B cell (primary cell): ENCODE measurements around the gene NRP1. TPM values are rescaled to one million over a fixed set of nuclear protein-coding genes. Genes with fewer than 3 reads are reported as not detected.

ENCODE experiments used
- ATAC-seq: fragments of 200-7000 bp; cut with Tn5 transposase; one replicate; pipeline ENCODE4 v1.10.0; 2021; ENCODE audit warnings: low read depth, mild to moderate bottlenecking, moderate number of reproducible peaks, moderate library complexity
- CTCF ChIA-PET: fragments of 350-600 bp; sonication (Branson Sonifier 250); formaldehyde crosslinking; loops from one replicate; lab custom pipeline; 2021; ENCODE audit warnings: antibody characterized with exemption, inconsistent platforms; lab: Charles Lee
- POLR2A ChIA-PET: fragments of 350-600 bp; sonication (Branson Sonifier 250); formaldehyde crosslinking; loops from one replicate; lab custom pipeline; 2021; ENCODE audit warnings: antibody characterized with exemption; lab: Charles Lee
- DNase-seq: peaks from one replicate; pipeline ENCODE4 v3.0.0; 2013
- H2AFZ ChIP-seq: 2 replicates; pipeline ENCODE4 v1.6.1; 2012; ENCODE audit warnings: mild to moderate bottlenecking, low read depth, low read length; ENCODE audit not compliant: insufficient read depth, poor library complexity, severe bottlenecking
- H3K27ac ChIP-seq, 2 donors: 1 replicate in 1 of 2; 2 replicates in 1 of 2; pipeline ENCODE4 v1.5.1; 2012 to 2013; ENCODE audit warnings: low read length in 2 of 2, mild to moderate bottlenecking in 2 of 2, moderate library complexity in 1 of 2
- H3K27me3 ChIP-seq, 4 experiments: fragments of 200-600 bp in 1 of 4; sonication (generic) in 1 of 4; replicated peaks in 1 of 4; 1 replicate in 2 of 4; 2 replicates in 2 of 4; pipeline versions ENCODE4 v1.6.1 to v1.7.0; 2013 to 2016; ENCODE audit warnings: low read length in 3 of 4, mild to moderate bottlenecking in 2 of 4, mixed read lengths in 1 of 4, moderate library complexity in 1 of 4; ENCODE audit not compliant: insufficient read depth in 4 of 4, control insufficient read depth in 3 of 4; ENCODE audit errors: control extremely low read depth in 1 of 4
- H3K36me3 ChIP-seq, 2 experiments: replicated peaks in 1 of 2; 1 replicate in 1 of 2; 2 replicates in 1 of 2; pipeline versions ENCODE4 v1.6.1 to v1.7.1; 2013; ENCODE audit warnings: low read length in 1 of 2; ENCODE audit not compliant: insufficient read depth in 2 of 2, control insufficient read depth in 1 of 2; ENCODE audit errors: control extremely low read depth in 1 of 2, extremely low read depth in 1 of 2
- H3K4me1 ChIP-seq, 2 donors: fragments of 200-600 bp in 1 of 2; sonication (generic) in 1 of 2; 1 replicate in 1 of 2; 2 replicates in 1 of 2; pipeline versions ENCODE4 v1.5.1 to v1.6.1; 2013 to 2017; ENCODE audit warnings: low read length in 2 of 2; ENCODE audit not compliant: control insufficient read depth in 2 of 2, insufficient read depth in 2 of 2
- H3K4me2 ChIP-seq: replicated peaks from 2 replicates; pipeline ENCODE3; 2012; ENCODE audit warnings: mild to moderate bottlenecking, low read depth, low read length; ENCODE audit not compliant: poor library complexity, severe bottlenecking
- H3K4me3 ChIP-seq, 5 experiments: fragments of 200-600 bp in 1 of 5; sonication (generic) in 1 of 5; 1 replicate in 3 of 5; 2 replicates in 2 of 5; pipeline versions ENCODE4 v1.5.1 to v1.7.0; 2011 to 2016; ENCODE audit warnings: low read length in 4 of 5, mild to moderate bottlenecking in 4 of 5, low read depth in 2 of 5, control low read depth in 1 of 5, moderate library complexity in 1 of 5; ENCODE audit not compliant: insufficient read depth in 1 of 5; ENCODE audit errors: control extremely low read depth in 1 of 5, extremely low read depth in 1 of 5
- H3K79me2 ChIP-seq: fragments of 200-600 bp; sonication (generic); one replicate; pipeline ENCODE4 v1.6.0; 2016; ENCODE audit warnings: low read length; ENCODE audit not compliant: control insufficient read depth, insufficient read depth
- H3K9ac ChIP-seq: fragments of 200-600 bp; sonication (generic); 2 replicates; pipeline ENCODE4 v1.6.1; 2017; ENCODE audit warnings: mild to moderate bottlenecking, low read length, moderate library complexity
- H3K9me3 ChIP-seq, 3 donors: one replicate each; pipeline versions ENCODE4 v1.6.1 to v1.7.1; 2013; ENCODE audit warnings: low read length in 2 of 3; ENCODE audit not compliant: control insufficient read depth in 2 of 3, insufficient read depth in 1 of 3; ENCODE audit errors: control extremely low read depth in 1 of 3
- H4K20me1 ChIP-seq: 2 replicates; pipeline ENCODE4 v1.6.0; 2012; ENCODE audit warnings: mild to moderate bottlenecking, low read length; ENCODE audit not compliant: insufficient read depth, control insufficient read depth, poor library complexity, severe bottlenecking
- H3K27ac Mint-ChIP-seq: one replicate; pipeline ENCODE4 v1.8.0; 2021; ENCODE audit warnings: mixed read lengths
- H3K27me3 Mint-ChIP-seq: one replicate; pipeline ENCODE4 v1.8.0; 2021; ENCODE audit warnings: mixed read lengths
- H3K4me1 Mint-ChIP-seq: one replicate; pipeline ENCODE4 v1.8.0; 2021; ENCODE audit warnings: mixed read lengths
- H3K4me3 Mint-ChIP-seq: one replicate; pipeline ENCODE4 v1.8.0; 2021; ENCODE audit warnings: mixed read lengths
- H3K9me3 Mint-ChIP-seq: one replicate; pipeline ENCODE4 v1.8.0; 2022; ENCODE audit warnings: mixed read lengths; ENCODE audit not compliant: insufficient read depth
- CTCF ChIP-seq: fragments of 200-600 bp; IDR thresholded peaks from one replicate; pipeline ENCODE4 v1.8.0; 2022; ENCODE audit warnings: antibody characterized with exemption, mild to moderate bottlenecking
- EZH2 ChIP-seq: IDR thresholded peaks from 2 replicates; pipeline ENCODE4 v1.6.1; 2012; ENCODE audit warnings: borderline replicate concordance, low read depth, mild to moderate bottlenecking, moderate library complexity, low read length; ENCODE audit not compliant: insufficient read depth, poor library complexity, severe bottlenecking
- WGBS: methylation state at CpG from one replicate; pipeline ENCODE4 v1.1.5; 2013; ENCODE audit warnings: missing lambda C conversion rate; ENCODE audit not compliant: insufficient coverage; 5-methylcytosine and 5-hydroxymethylcytosine counted together
- intact Hi-C: fragments of 100-400 bp; cut with micrococcal nuclease; formaldehyde crosslinking; loops from one replicate; pipeline ENCODE4 v1.10.0; 2022
- polyA plus RNA-seq: library from polyadenylated mRNA; depleted of rRNA; stranded (reverse); fragments of >200 nt; gene quantifications from 2 replicates; pipeline ENCODE4 v1.2.3, GENCODE V29; 2012
- total RNA-seq, 2 donors: library from RNA; stranded (reverse); fragments of 120-200 nt in 1 of 2; gene quantifications; 1 replicate in 1 of 2; 2 replicates in 1 of 2; pipeline versions ENCODE4 v1.2.3 to v1.2.4, GENCODE V29; 2013 to 2022

The NRP1 gene
- total and polyA plus RNA-seq, 2 donors (not counting 1 experiment from before 2014, with no cell fraction given) = 0.34 TPM; not detected in 1

- Histone ChIP-seq H3K9me3 (peaks cover 0 to 3% (median 0%) of the 10 kb centered on the region in 3 donors), H3K79me2 (no peaks in the 10 kb centered on the region), H3K4me3 (no peak overlapping the region), H2AFZ (no peak overlapping the region), H3K4me1 (no peaks in the 10 kb centered on the region), H3K36me3 (no peaks in the 10 kb centered on the region), H3K9ac (no peak overlapping the region), H3K27ac (no peak overlapping the region), H3K27me3 (peaks cover 0 to 4% (median 1%) of the 10 kb centered on the region in 4 experiments), H4K20me1 (no peaks in the 10 kb centered on the region), H3K4me2 (no peak overlapping the region)
- CTCF ChIA-PET = no interaction called here
- no CpG with 5 or more reads among the region's 3 CpGs for WGBS
- Mint-ChIP-seq H3K9me3 (no peaks in the 10 kb centered on the region), H3K27me3 (peaks cover 24% of the 10 kb centered on the region), H3K27ac (no peak overlapping the region), H3K4me3 (no peak overlapping the region), H3K4me1 (no peaks in the 10 kb centered on the region)
- POLR2A ChIA-PET = no interaction called here
- no peak for TF ChIP-seq CTCF
- intact Hi-C loops = no loop called here
- DNase-seq (no peak), ATAC-seq (no peak)
Measured at GRCh38 chr10:33178026-33178755, 156.3 kb downstream of the NRP1 start.

- H4K20me1 ChIP-seq = no peaks in the 10 kb centered on the region
- H3K4me1 ChIP-seq = no peaks in the 10 kb centered on the region
- H3K27me3 Mint-ChIP-seq = peaks cover 33% of the 10 kb centered on the region
- no peaks in the 10 kb centered on the region for H3K4me1 Mint-ChIP-seq
- H3K79me2 ChIP-seq = no peaks in the 10 kb centered on the region
- no peak for TF ChIP-seq CTCF
- TF ChIP-seq EZH2 = no peak
- ATAC-seq (no peak), DNase-seq (no peak)
- no peak overlapping the region for H3K27ac Mint-ChIP-seq
- ChIA-PET POLR2A (no interaction called here), CTCF (interaction anchor here (0.6 kb wide), 1 partner anchor 21 kb away, joined by 3 read pairs; no protein-coding TSS in a partner anchor)
- peaks cover 0 to 4% (median 0%) of the 10 kb centered on the region in 3 donors for H3K9me3 ChIP-seq
- H2AFZ ChIP-seq = no peak overlapping the region
- H3K4me3 Mint-ChIP-seq = no peak overlapping the region
- WGBS = 88% methylated on average over 2 of the region's 2 CpGs
- H3K4me3 ChIP-seq = no peak overlapping the region
- H3K27ac ChIP-seq = no peak overlapping the region
- no peaks in the 10 kb centered on the region for H3K36me3 ChIP-seq
- no peak overlapping the region for H3K4me2 ChIP-seq
- H3K9ac ChIP-seq = no peak overlapping the region
- no peaks in the 10 kb centered on the region for H3K9me3 Mint-ChIP-seq
- H3K27me3 ChIP-seq = peaks cover 0 to 7% (median 1%) of the 10 kb centered on the region in 4 experiments
- intact Hi-C loops = no loop called here
Measured at GRCh38 chr10:33176688-33177087, 157.8 kb downstream of the NRP1 start.
